Measurements from ENCODE around the gene CPE.

DNA sequence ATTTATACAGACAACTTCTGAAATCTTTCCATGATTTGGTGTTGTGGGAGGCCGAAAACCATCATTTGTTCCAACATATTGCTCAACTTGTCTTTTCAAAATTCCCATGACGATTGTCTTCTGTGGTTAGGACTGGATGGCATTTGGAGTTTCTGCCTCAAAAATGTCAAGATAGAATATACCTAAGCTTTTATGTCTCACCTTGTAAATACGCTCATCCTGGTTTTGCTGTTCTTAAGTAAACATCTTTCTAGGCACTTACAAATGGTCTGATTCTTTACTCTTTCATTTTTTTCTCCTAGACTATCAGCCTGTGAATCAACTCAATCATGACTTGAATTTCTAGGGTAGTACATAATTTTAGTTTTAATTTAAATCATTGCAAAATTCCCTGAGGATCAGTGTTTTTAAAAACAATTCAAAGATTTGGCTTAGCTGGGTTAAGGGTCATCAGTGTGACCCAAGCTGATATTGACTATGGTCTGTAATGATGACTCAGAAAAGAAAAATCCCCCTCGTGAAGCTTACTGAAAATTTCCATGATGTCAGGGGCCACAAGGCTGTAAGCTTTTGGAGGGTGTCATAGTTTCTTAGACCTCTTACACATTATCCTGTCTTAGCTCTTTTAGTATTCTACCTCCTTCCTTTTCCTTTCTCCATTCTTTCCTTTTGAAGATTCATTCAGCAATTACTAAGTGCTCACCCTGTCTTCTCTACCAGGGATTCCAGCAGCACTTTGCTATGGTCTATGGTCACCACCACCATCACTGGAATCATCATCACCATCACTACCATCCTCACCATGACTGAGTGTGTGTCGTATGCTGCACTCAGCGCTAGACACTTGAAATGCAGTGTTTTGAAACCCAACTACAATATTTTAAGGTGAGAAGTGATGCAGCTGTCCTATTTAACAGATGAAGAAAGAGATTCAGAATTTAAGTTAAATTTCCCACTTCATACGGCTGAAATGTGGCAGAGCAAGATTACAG is 124.4 kb downstream of the CPE start:
- TF ChIP-seq, protein P1, sequence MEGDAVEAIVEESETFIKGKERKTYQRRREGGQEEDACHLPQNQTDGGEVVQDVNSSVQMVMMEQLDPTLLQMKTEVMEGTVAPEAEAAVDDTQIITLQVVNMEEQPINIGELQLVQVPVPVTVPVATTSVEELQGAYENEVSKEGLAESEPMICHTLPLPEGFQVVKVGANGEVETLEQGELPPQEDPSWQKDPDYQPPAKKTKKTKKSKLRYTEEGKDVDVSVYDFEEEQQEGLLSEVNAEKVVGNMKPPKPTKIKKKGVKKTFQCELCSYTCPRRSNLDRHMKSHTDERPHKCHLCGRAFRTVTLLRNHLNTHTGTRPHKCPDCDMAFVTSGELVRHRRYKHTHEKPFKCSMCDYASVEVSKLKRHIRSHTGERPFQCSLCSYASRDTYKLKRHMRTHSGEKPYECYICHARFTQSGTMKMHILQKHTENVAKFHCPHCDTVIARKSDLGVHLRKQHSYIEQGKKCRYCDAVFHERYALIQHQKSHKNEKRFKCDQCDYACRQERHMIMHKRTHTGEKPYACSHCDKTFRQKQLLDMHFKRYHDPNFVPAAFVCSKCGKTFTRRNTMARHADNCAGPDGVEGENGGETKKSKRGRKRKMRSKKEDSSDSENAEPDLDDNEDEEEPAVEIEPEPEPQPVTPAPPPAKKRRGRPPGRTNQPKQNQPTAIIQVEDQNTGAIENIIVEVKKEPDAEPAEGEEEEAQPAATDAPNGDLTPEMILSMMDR (conservative IDR thresholded peaks at IDR 0.05 in 1 of 2, IDR thresholded peaks at IDR 0.05 in 1 of 2; ENCODE audit: extremely low read depth in 1 of 2, insufficient read depth in 1 of 2, low read depth in 1 of 2, low read length in 2 of 2): no peak
- no peak for TF ChIP-seq EZH2 (IDR thresholded peaks at IDR 0.05; ENCODE audit: borderline replicate concordance, low read length)
